Purkinje cell (primary cell): ENCODE measurements around the gene TMEM200A. TPM values are rescaled to one million over a fixed set of nuclear protein-coding genes. Genes with fewer than 3 reads are reported as not detected.

ENCODE experiments used
- polyA plus RNA-seq: library from polyadenylated mRNA; unstranded; fragments of >200 nt; fragmentation: Nextera tagmentation; gene quantifications from 2 replicates; pipeline ENCODE4 v1.2.1, GENCODE V29; 2014

The TMEM200A gene
- 0.40 TPM in 1 of 2 replicates, not detected in the other for polyA plus RNA-seq

GRCh38 chr6:130365166-130366106, at the start of gene TMEM200A:
TSS of gene TMEM200A (plus strand) at chr6:130366017. CDS start at chr6:130440423, 74,406 bp downstream.

Other genes starting within 250 kb of the TMEM200A start
- gene SAMD3, start 143.1 kb upstream of the TMEM200A start, polyA plus RNA-seq, result not detected in 2 replicates